Activated effector memory CD4-positive, alpha-beta T cell treated with anti-CD3 and anti-CD28 coated beads, Interleukin-2, amount 50 U/mL, for 16 hours (primary cell): Measurements from ENCODE around the gene RNMT.
"Not testable (repeated sequence)": the region's sequence is repeated elsewhere in the genome, so short reads cannot be mapped to it uniquely, and the experiment has no call there.

Experiments used
- DNase-seq: peaks from one replicate; pipeline ENCODE4 v3.0.0-alpha.2; 2020

RNMT gene

GRCh38 chr18:13726232-13726971 is at the start of gene RNMT, which contains the start of gene FAM210A:
Gene RNMT (plus strand): TSS chr18:13726673. CDS start chr18:13731518, 4,845 bp downstream.
Gene FAM210A (minus strand): TSS chr18:13726558. CDS start chr18:13682077, 44,481 bp downstream.
- peak; percentile 98 for DNase-seq

DNA sequence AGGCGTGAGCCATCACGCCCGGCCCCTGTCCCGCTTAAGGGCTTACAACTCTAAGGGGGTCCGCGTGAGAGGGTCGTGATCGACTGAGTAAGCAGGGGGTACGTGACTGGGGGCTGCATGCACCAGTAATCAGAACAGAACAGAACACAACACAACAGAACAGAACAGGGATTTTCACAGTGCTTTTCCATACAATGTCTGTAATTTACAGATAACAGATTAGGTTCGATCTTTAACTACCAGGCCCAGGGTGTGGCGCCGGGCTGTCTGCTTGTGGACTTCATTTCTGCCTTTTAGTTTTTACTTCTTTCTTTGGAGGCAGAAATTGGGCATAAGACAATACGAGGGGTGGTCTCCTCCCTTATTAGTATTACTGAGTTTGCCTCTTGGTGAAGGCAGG is 49.1 kb upstream of the RNMT start:
- DNase-seq: not testable (repeated sequence)

DNA sequence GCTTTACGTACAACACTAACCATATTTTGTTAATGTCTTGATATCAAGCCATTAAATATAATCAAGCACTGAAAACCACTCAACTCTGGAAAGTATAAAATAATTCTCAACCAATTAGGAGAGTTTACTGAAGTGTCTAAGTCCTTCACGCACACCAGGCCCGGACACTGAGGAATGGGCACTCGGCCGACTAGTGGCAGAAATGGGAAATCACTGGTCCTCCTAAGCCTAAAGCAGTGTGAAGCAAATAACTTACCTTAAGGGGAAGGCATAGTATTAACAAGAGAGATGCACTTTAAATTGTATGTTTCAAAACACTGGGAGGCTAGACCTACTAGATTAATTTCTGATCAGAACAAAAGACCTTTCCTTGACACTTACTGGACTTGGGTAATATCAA is 45.9 kb upstream of the RNMT start:
- DNase-seq: no peak

GRCh38 chr18:13681701-13682100 is 44.8 kb upstream of the RNMT start:
- no peak for DNase-seq

DNA sequence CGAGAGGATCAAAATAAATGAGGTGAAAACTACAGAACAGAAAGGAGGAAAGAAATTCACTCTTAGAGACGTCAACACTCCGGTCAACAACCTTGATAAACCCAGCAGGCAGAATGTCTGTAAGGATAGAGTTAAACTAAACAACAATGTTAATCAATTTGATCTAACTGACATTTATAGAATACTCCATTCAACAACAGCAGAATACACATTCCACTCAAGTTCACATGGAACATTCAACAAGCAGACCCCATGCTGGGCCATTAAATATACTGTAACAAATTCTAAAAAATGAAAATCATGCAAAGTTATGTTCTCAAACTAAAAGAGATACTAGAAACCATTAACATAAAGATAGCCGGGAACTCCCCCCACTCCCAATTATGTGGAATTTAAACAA is 41.9 kb upstream of the RNMT start:
- DNase-seq: no peak

DNA sequence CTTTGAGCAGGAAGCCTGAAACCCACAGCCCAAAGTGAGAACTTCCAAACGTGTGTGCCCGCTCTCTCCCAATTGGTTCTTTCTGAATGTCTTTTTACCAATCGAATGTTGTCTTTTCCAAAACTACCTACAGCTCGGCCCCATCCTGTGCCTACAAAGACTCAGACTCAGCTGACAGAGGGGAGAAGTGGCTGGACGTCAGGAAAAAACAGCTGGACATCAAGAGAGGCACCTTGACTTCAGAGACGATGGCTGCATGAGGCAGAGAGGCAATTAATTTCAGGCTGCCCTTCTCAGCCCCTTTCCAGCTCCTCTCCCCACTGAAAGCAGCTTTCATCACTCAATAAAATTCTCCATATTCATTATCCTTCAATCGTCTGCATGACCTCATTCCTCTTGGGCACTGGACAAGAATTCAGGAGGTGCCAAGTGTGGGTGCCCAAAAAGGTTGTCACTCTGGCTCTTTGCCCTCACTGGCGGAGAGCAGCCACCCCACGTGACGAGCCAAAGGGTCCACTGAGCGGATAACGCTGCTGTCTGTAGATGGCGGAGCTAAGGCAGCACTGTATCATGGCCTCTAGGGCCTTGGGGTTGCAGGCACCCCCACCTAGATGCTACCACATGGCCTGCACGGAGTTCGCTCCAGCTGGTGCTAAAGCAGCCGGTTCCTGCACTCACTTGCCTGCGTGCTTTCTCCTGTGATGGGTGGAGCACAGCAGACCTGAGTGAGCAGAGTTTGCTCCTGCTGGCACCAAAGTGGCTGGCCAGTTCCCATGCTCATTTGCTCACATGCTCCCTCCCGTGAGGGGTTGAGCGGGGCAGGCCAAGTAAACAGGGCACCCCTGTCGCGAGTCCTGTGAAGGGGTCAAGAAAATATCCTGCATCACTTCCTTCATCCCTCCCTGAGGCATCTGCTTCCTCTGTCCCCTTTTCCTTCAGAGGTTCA is 38.0 kb upstream of the RNMT start:
- no peak for DNase-seq

GRCh38 chr18:13690060-13690459 is 36.4 kb upstream of the RNMT start:
- not testable (repeated sequence) for DNase-seq

DNA sequence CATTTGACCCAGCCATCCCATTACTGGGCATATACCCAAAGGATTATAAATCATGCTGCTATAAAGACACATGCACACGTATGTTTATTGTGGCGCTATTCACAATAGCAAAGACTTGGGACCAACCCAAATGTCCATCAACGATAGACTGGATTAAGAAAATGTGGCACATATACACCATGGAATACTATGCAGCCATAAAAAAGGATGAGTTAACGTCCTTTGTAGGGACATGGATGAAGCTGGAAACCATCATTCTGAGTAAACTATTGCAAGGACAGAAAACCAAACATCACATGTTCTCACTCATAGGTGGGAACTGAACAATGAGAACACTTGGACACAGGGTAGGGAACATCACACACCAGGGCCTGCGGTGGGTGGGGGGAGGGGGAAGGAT is 31.1 kb upstream of the RNMT start:
- DNase-seq: not testable (repeated sequence)

DNA sequence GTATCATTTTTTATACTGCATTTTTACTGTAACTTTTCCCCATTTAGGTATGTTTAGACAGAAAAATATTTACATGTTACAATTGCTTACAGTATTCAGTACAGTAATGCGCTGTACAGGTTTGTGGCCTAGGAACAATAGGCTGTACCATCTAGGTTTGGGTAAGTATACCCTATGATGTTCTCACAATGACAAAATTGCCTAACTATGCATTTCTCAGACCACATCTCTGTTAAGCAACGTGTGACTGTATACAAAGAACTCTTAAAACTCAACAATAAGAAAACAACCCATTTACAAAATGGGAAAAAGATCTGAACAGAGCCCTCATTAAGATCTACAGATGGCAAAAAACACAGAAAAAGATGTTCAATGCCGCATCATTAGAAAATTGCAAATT is 29.5 kb upstream of the RNMT start:
- DNase-seq: no peak

DNA sequence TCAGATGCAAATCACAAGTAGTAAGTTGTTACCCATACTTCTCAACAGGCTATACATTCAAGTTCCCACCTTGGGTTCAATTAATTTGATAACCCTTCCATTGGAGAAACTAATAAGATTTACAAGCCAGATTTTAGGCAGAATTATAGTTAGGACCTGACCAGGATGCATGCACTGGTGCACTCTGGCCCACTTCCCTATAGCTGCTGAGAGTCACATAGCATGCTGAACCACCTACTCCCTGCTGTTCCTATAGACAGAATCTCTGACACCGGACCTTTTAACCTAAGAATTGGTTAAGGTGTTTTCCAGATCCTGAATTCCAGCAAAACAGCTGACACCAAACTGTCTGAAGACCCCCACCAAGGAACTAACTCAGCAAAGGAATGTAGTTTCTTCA is 26.3 kb upstream of the RNMT start:
- no peak for DNase-seq

DNA sequence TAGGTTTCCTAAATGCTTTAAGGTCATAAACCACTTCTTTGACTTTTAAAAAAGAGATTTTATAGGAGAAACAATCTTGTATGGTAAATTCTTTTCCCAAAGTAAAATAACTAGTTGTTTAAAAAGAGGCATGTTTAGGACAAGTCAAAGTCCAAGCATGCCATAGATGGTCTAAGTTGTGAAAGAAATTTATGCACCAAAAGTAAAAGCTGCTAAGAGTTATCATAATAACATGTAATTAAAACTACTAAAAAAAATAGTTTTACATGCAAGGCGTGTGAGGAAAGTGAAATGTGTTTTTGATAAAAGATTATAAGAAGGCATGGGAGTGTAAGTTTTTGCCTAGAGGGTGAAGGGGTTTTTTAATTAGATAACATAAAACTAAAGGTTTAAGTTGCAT is 22.6 kb upstream of the RNMT start:
- no peak for DNase-seq

DNA sequence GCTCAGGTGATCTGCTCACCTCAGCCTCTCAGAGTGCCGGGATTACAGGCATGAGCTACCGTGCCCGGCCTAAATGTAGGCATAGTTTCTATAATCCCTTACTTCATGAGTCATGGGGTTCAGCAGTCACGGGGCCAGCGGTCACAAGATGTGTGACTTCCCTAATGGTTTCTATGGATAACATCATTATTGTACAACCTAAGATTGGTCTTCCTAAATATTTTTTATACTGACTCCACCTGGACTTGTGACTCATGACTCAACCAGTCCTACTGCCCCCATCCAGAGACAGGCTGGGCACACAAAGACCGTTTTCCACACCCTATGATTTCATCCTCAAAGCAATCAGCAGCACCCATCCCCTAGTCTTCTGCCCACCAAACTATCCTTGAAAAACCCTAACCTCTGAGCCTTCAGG is 16.1 kb upstream of the RNMT start:
- DNase-seq: no peak

- no peak for DNase-seq
These were observed 13.9 kb upstream of the RNMT start for GRCh38 chr18:13712400-13713131.

GRCh38 chr18:13713455-13714055 is 12.9 kb upstream of the RNMT start:
- DNase-seq: no peak

DNA sequence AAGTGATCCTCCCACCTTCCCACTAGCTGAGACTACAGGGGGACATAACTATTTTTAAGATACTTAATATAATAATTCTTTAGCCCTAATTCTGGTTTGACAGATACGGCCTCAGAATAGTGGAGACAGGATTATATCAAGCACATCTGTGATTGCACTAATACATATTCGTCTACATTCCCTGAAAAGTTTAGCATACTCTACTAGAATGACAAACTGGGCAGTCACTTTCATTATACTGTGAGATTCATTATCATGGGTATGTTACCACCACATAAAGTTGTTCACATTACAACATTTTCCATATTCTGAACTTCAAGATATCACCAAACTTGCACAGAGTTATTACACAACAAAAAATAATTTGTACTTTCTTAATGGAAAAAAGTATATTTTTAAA is 11.1 kb upstream of the RNMT start:
- no peak for DNase-seq

- DNase-seq: no peak
These were observed 9.6 kb upstream of the RNMT start for GRCh38 chr18:13716916-13717315.

DNA sequence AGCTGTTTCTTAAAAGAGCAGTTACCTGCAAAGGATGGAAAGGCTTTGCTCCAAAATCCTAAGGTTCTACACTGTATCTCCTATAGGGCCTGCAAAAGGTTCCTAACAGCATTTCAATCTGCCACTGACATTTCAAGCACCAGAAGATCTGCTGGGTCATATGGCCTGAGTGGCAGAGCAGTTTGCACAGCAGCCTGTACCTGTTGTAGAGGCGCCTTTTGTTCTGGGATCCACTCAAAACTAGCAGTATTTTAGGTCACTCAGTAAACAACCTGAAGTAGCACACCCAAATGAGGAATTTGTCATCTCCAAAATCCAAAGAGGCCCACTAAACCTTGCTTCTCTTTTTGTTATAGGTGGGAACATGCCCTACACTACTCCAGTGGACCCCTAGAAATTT is 6.3 kb upstream of the RNMT start:
- no peak for DNase-seq

DNA sequence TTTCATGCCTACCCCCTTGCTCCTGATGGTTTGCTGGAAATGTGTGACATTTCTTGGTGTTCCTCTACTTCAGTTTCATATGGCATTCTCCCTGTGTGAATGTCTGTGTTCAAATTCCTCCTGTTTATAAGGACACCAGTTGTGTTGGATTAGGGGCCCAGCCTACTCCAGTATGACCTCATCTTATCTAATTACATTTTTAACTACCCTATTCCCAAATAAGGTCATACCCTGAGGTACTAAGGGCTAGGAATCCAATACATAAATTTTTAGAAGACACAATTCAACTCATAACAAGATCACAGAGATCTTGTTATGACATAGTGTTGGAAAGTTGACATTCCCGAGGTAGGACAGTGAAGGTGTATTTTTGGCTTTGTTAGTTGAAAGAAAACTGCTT is 5.6 kb upstream of the RNMT start:
- no peak for DNase-seq

GRCh38 chr18:13725566-13726231 is 774 bp upstream of the RNMT start:
- no peak for DNase-seq

GRCh38 chr18:13726972-13727331 is 479 bp downstream of the RNMT start:
- no peak for DNase-seq

- no peak for DNase-seq
These were observed 4.0 kb downstream of the RNMT start for GRCh38 chr18:13730481-13730880.

DNA sequence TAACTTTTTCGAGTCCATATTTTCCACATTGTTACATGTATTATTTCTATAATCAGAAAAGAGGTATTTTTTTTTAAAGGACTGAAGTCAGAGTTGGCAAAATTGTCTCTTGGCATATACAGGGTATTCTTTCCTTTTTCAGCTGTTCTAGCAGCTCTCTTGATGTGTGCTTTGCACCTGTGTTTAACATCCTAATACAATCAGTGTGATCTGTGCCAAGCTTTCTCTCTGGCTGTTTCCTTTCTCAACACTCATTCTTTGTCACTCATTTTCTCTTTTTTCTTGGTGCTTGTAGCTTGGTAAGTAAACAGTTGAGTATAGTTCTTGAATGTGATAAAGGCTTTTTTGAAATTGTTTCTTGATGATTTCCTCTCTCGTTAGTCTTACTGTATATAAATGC is 9.2 kb downstream of the RNMT start:
- DNase-seq: no peak
